SU-DHL-6 (cell line): ENCODE results near the gene CDH13.

Experiments
- CTCF ChIP-seq: fragments of 200-600 bp; sonication (generic); IDR thresholded peaks from one replicate; pipeline ENCODE4 v1.5.1; 2017; ENCODE audit warnings: antibody characterized with exemption, mild to moderate bottlenecking, low read length, moderate library complexity; ENCODE audit not compliant: insufficient read depth, poor library complexity, severe bottlenecking
- EZH2phosphoT487 ChIP-seq: fragments of 200-600 bp; sonication (generic), shearing (Covaris generic); conservative IDR thresholded peaks from 2 replicates; pipeline ENCODE4 v1.6.1; 2018; ENCODE audit warnings: mild to moderate bottlenecking, antibody characterized with exemption, low read length, moderate library complexity, mixed read lengths

GRCh38 chr16:82626791-82627261 is at the start of gene CDH13:
- TF ChIP-seq CTCF: no peak
- no peak for TF ChIP-seq EZH2phosphoT487
